ENCODE results near the gene NCK2. TPM values are rescaled to one million over a fixed set of nuclear protein-coding genes. Genes with fewer than 3 reads are reported as not detected.

NCK2 gene
- total RNA-seq, 1 experiment from 2014 or later, result 49.2 TPM

GRCh38 chr2:105868060-105868459, 123.3 kb downstream of the NCK2 start:
- Histone ChIP-seq H4K5ac (ENCODE audit: insufficient read length, low read depth, low read length) (no peak overlapping the region), H2BK12ac (ENCODE audit: insufficient read length, low read depth, low read length) (no peak overlapping the region), H2BK120ac (ENCODE audit: low read depth, low read length, poor library complexity, severe bottlenecking) (no peak overlapping the region), H4K8ac (replicated peaks; ENCODE audit: insufficient read length, low read depth, low read length) (no peak overlapping the region), H2AK5ac (ENCODE audit: insufficient read length, low read length) (no peak overlapping the region), H2BK5ac (ENCODE audit: insufficient read length, low read length) (no peak overlapping the region), H3K56ac (ENCODE audit: insufficient read length, low read depth, low read length) (no peak overlapping the region), H3K27me3 (ENCODE audit: insufficient read depth, low read length) (no peaks in the 10 kb centered on the region), H3K23me2 (ENCODE audit: insufficient read length, low read depth, low read length, poor library complexity, severe bottlenecking) (no peaks in the 10 kb centered on the region), H2BK15ac (ENCODE audit: low read depth, low read length) (no peak overlapping the region), H3K4ac (ENCODE audit: low read depth, low read length) (no peak overlapping the region), H3K4me1 (ENCODE audit: insufficient read depth, low read length) (no peaks in the 10 kb centered on the region; the same call in 1 of the 2 replicates), H4K20me1 (ENCODE audit: control insufficient read depth, insufficient read depth, insufficient read length) (no peaks in the 10 kb centered on the region), H3T11ph (ENCODE audit: low read length) (no peak overlapping the region), H3K4me2 (ENCODE audit: insufficient read depth, insufficient read length, low read length) (no peak overlapping the region), H3K79me2 (ENCODE audit: insufficient read depth, low read length) (peaks cover 2% of the 10 kb centered on the region; the same call in 1 of the 2 replicates), H3K18ac (ENCODE audit: insufficient read length, low read depth, low read length) (no peak overlapping the region), H3K9me3 (ENCODE audit: control insufficient read depth, low read depth, low read length) (no peaks in the 10 kb centered on the region), H2BK20ac (ENCODE audit: low read depth, low read length, poor library complexity, severe bottlenecking) (no peak overlapping the region), H3K23ac (ENCODE audit: insufficient read length, low read depth, low read length) (no peak overlapping the region), H3K14ac (ENCODE audit: insufficient read depth, low read length) (no peak overlapping the region), H4K91ac (ENCODE audit: insufficient read length, low read depth, low read length) (no peak overlapping the region), H3K9ac (ENCODE audit: extremely low read depth, insufficient read length, low read length) (no peak overlapping the region), H2AFZ (ENCODE audit: low read length) (no peak overlapping the region), H3K27ac (ENCODE audit: insufficient read length, low read depth, low read length) (no peak overlapping the region), H3K79me1 (ENCODE audit: insufficient read depth, low read depth, low read length, poor library complexity, severe bottlenecking) (peaks cover 3% of the 10 kb centered on the region)
- TF ChIP-seq, protein P1, sequence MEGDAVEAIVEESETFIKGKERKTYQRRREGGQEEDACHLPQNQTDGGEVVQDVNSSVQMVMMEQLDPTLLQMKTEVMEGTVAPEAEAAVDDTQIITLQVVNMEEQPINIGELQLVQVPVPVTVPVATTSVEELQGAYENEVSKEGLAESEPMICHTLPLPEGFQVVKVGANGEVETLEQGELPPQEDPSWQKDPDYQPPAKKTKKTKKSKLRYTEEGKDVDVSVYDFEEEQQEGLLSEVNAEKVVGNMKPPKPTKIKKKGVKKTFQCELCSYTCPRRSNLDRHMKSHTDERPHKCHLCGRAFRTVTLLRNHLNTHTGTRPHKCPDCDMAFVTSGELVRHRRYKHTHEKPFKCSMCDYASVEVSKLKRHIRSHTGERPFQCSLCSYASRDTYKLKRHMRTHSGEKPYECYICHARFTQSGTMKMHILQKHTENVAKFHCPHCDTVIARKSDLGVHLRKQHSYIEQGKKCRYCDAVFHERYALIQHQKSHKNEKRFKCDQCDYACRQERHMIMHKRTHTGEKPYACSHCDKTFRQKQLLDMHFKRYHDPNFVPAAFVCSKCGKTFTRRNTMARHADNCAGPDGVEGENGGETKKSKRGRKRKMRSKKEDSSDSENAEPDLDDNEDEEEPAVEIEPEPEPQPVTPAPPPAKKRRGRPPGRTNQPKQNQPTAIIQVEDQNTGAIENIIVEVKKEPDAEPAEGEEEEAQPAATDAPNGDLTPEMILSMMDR (conservative IDR thresholded peaks at IDR 0.05), result no peak
- H3K4me1 Mint-ChIP-seq, result peaks cover 26 to 45% of the 10 kb centered on the region in 2 experiments
- no peak for DNase-seq
- peak overlapping the region in 2 of 3 experiments; percentile 6 to 84; a peak in 3 of 7 replicates for H3K27ac Mint-ChIP-seq
- no peak overlapping the region for H3K4me3 Mint-ChIP-seq
- no peaks in the 10 kb centered on the region; a peak in 1 of 5 replicates for H3K9me3 Mint-ChIP-seq
- no CpG with 5 or more reads among the region's 6 CpGs for WGBS (ENCODE audit: extremely low coverage, insufficient read length, low lambda C conversion rate)
- H3K36me3 Mint-ChIP-seq (ENCODE audit: insufficient read depth in 1 of 3, low read depth in 3 of 3), result peaks cover 0 to 10% (median 2%) of the 10 kb centered on the region in 3 experiments; a peak in 3 of 7 replicates
- no peaks in the 10 kb centered on the region for H3K27me3 Mint-ChIP-seq (ENCODE audit: low read depth)
